Stimulated activated memory B cell treated with anti-CD40 and anti-IgM and Interleukin-4, amounts not matched to agents 10 μg/mL and 1 μg/mL and 100 μg/mL, for 72 hours (primary cell): ENCODE data around the gene PPP1R14C.

ENCODE experiments used
- ATAC-seq: fragments of 150-1000 bp; cut with Tn5 transposase; 2 replicates; pipeline ENCODE4 v1.10.0; 2021
- H3K27ac Mint-ChIP-seq: one replicate; pipeline ENCODE4 v1.8.0; 2022; ENCODE audit warnings: mild to moderate bottlenecking, mixed read lengths
- H3K27me3 Mint-ChIP-seq: one replicate; pipeline ENCODE4 v1.8.0; 2022; ENCODE audit warnings: mixed read lengths
- H3K36me3 Mint-ChIP-seq: one replicate; pipeline ENCODE4 v1.8.0; 2022; ENCODE audit warnings: mixed read lengths
- H3K4me1 Mint-ChIP-seq: one replicate; pipeline ENCODE4 v1.8.0; 2022; ENCODE audit warnings: mixed read lengths
- H3K4me3 Mint-ChIP-seq: one replicate; pipeline ENCODE4 v1.8.0; 2022; ENCODE audit warnings: mild to moderate bottlenecking, moderate library complexity, mixed read lengths
- H3K9me3 Mint-ChIP-seq: one replicate; pipeline ENCODE4 v1.8.0; 2022; ENCODE audit warnings: mixed read lengths

Gene PPP1R14C

GRCh38 chr6:150146436-150146835 is 3.6 kb downstream of the PPP1R14C start:
- no peak overlapping the region for H3K27ac Mint-ChIP-seq

GRCh38 chr6:150149146-150149545 is 6.3 kb downstream of the PPP1R14C start:
- Mint-ChIP-seq H3K4me1 (peaks cover 37% of the 10 kb centered on the region), H3K27ac (no peak overlapping the region), H3K9me3 (no peaks in the 10 kb centered on the region), H3K4me3 (no peak overlapping the region), H3K36me3 (no peaks in the 10 kb centered on the region), H3K27me3 (peaks cover 63% of the 10 kb centered on the region)
- ATAC-seq = no peak

More at GRCh38 chr6:150146436-150146835, 3.6 kb downstream of the PPP1R14C start:
- Mint-ChIP-seq H3K36me3 (no peaks in the 10 kb centered on the region), H3K4me1 (peaks cover 51% of the 10 kb centered on the region), H3K9me3 (no peaks in the 10 kb centered on the region), H3K4me3 (no peak overlapping the region), H3K27me3 (peaks cover 66% of the 10 kb centered on the region)
- ATAC-seq = no peak

GRCh38 chr6:150150458-150150820 is 7.6 kb downstream of the PPP1R14C start:
- no peaks in the 10 kb centered on the region for H3K9me3 Mint-ChIP-seq
- peaks cover 25% of the 10 kb centered on the region for H3K4me1 Mint-ChIP-seq
- H3K36me3 Mint-ChIP-seq = no peaks in the 10 kb centered on the region
- H3K4me3 Mint-ChIP-seq = no peak overlapping the region
- H3K27me3 Mint-ChIP-seq = peaks cover 53% of the 10 kb centered on the region
- H3K27ac Mint-ChIP-seq = no peak overlapping the region
- no peak for ATAC-seq

- ATAC-seq = no peak
- Mint-ChIP-seq H3K27me3 (peaks cover 53% of the 10 kb centered on the region), H3K36me3 (no peaks in the 10 kb centered on the region), H3K4me1 (peaks cover 19% of the 10 kb centered on the region), H3K9me3 (no peaks in the 10 kb centered on the region), H3K27ac (no peak overlapping the region), H3K4me3 (no peak overlapping the region)
Measured at GRCh38 chr6:150150821-150151646, 8.2 kb downstream of the PPP1R14C start.

GRCh38 chr6:150152891-150153876 is 10.3 kb downstream of the PPP1R14C start:
- Mint-ChIP-seq H3K4me3 (no peak overlapping the region), H3K27ac (no peak overlapping the region), H3K9me3 (no peaks in the 10 kb centered on the region), H3K27me3 (peaks cover 38% of the 10 kb centered on the region), H3K4me1 (peaks cover 12% of the 10 kb centered on the region), H3K36me3 (no peaks in the 10 kb centered on the region)
- ATAC-seq = no peak

GRCh38 chr6:150153905-150154492 is 11.2 kb downstream of the PPP1R14C start:
- peaks cover 38% of the 10 kb centered on the region for H3K27me3 Mint-ChIP-seq
- no peaks in the 10 kb centered on the region for H3K9me3 Mint-ChIP-seq
- H3K4me1 Mint-ChIP-seq = peaks cover 12% of the 10 kb centered on the region
- H3K27ac Mint-ChIP-seq = no peak overlapping the region
- no peak overlapping the region for H3K4me3 Mint-ChIP-seq
- ATAC-seq = no peak
- no peaks in the 10 kb centered on the region for H3K36me3 Mint-ChIP-seq

- Mint-ChIP-seq H3K36me3 (no peaks in the 10 kb centered on the region), H3K4me1 (no peaks in the 10 kb centered on the region), H3K4me3 (no peak overlapping the region), H3K27ac (no peak overlapping the region), H3K9me3 (no peaks in the 10 kb centered on the region), H3K27me3 (peaks cover 17% of the 10 kb centered on the region)
- no peak for ATAC-seq
Measured at GRCh38 chr6:150156460-150156859, 13.6 kb downstream of the PPP1R14C start.

GRCh38 chr6:150157081-150157480 is 14.2 kb downstream of the PPP1R14C start:
- Mint-ChIP-seq H3K27me3 (peaks cover 10% of the 10 kb centered on the region), H3K36me3 (no peaks in the 10 kb centered on the region), H3K9me3 (no peaks in the 10 kb centered on the region), H3K4me1 (no peaks in the 10 kb centered on the region), H3K4me3 (no peak overlapping the region), H3K27ac (no peak overlapping the region)
- ATAC-seq = no peak

- Mint-ChIP-seq H3K27ac (no peak overlapping the region), H3K27me3 (no peaks in the 10 kb centered on the region), H3K36me3 (no peaks in the 10 kb centered on the region), H3K4me3 (no peak overlapping the region), H3K4me1 (no peaks in the 10 kb centered on the region), H3K9me3 (no peaks in the 10 kb centered on the region)
- ATAC-seq = no peak
Measured at GRCh38 chr6:150159757-150160156, 16.9 kb downstream of the PPP1R14C start.

- ATAC-seq = no peak
- Mint-ChIP-seq H3K36me3 (no peaks in the 10 kb centered on the region), H3K27ac (no peak overlapping the region), H3K4me3 (no peak overlapping the region), H3K4me1 (peaks cover 15% of the 10 kb centered on the region), H3K9me3 (peaks cover 3% of the 10 kb centered on the region), H3K27me3 (no peaks in the 10 kb centered on the region)
Measured at GRCh38 chr6:150163970-150164369, 21.1 kb downstream of the PPP1R14C start.

- no peak for ATAC-seq
- peaks cover 26% of the 10 kb centered on the region for H3K4me1 Mint-ChIP-seq
Measured at GRCh38 chr6:150165020-150165702, 22.3 kb downstream of the PPP1R14C start.

GRCh38 chr6:150167479-150167873 is 24.6 kb downstream of the PPP1R14C start:
- H3K4me1 Mint-ChIP-seq = peaks cover 36% of the 10 kb centered on the region
- H3K4me3 Mint-ChIP-seq = no peak overlapping the region
- H3K27ac Mint-ChIP-seq = peak overlapping the region; percentile 88
- peak; percentile 21 for ATAC-seq
- peaks cover 3% of the 10 kb centered on the region for H3K9me3 Mint-ChIP-seq
- no peaks in the 10 kb centered on the region for H3K36me3 Mint-ChIP-seq
- H3K27me3 Mint-ChIP-seq = no peaks in the 10 kb centered on the region

More at GRCh38 chr6:150165020-150165702, 22.3 kb downstream of the PPP1R14C start:
- Mint-ChIP-seq H3K27ac (no peak overlapping the region), H3K4me3 (no peak overlapping the region), H3K9me3 (peaks cover 3% of the 10 kb centered on the region), H3K27me3 (no peaks in the 10 kb centered on the region), H3K36me3 (no peaks in the 10 kb centered on the region)

GRCh38 chr6:150169181-150169580 is 26.3 kb downstream of the PPP1R14C start:
- no peak for ATAC-seq
- peaks cover 36% of the 10 kb centered on the region for H3K4me1 Mint-ChIP-seq
- H3K4me3 Mint-ChIP-seq = no peak overlapping the region
- H3K36me3 Mint-ChIP-seq = no peaks in the 10 kb centered on the region
- no peaks in the 10 kb centered on the region for H3K27me3 Mint-ChIP-seq
- no peak overlapping the region for H3K27ac Mint-ChIP-seq
- peaks cover 3% of the 10 kb centered on the region for H3K9me3 Mint-ChIP-seq

GRCh38 chr6:150169609-150170008 is 26.8 kb downstream of the PPP1R14C start:
- Mint-ChIP-seq H3K4me1 (peaks cover 36% of the 10 kb centered on the region), H3K27ac (no peak overlapping the region), H3K9me3 (peaks cover 3% of the 10 kb centered on the region), H3K36me3 (no peaks in the 10 kb centered on the region), H3K4me3 (no peak overlapping the region), H3K27me3 (no peaks in the 10 kb centered on the region)
- peak; percentile 54 for ATAC-seq

- peaks cover 2% of the 10 kb centered on the region for H3K9me3 Mint-ChIP-seq
Measured at GRCh38 chr6:150172929-150173328, 30.1 kb downstream of the PPP1R14C start.

More at GRCh38 chr6:150172929-150173328, 30.1 kb downstream of the PPP1R14C start:
- H3K27me3 Mint-ChIP-seq = no peaks in the 10 kb centered on the region
- H3K36me3 Mint-ChIP-seq = no peaks in the 10 kb centered on the region
- no peak for ATAC-seq
- no peak overlapping the region for H3K4me3 Mint-ChIP-seq
- peaks cover 29% of the 10 kb centered on the region for H3K4me1 Mint-ChIP-seq
- no peak overlapping the region for H3K27ac Mint-ChIP-seq
